GM12892 (cell line): Measurements from ENCODE around the gene MAP4K1.

ENCODE experiments used
- POLR2A ChIP-seq: IDR thresholded peaks from 2 replicates; pipeline ENCODE4 v1.6.1; 2011; ENCODE audit warnings: low read depth, low read length, control low read depth
- POLR2AphosphoS5 ChIP-seq: IDR thresholded peaks from 2 replicates; pipeline ENCODE4 v1.6.1; 2011; ENCODE audit warnings: low read depth, low read length, control low read depth
- TAF1 ChIP-seq: IDR thresholded peaks from 2 replicates; pipeline ENCODE4 v1.6.1; 2011; ENCODE audit warnings: low read depth, mild to moderate bottlenecking, control low read depth, low read length, borderline replicate concordance

DNA sequence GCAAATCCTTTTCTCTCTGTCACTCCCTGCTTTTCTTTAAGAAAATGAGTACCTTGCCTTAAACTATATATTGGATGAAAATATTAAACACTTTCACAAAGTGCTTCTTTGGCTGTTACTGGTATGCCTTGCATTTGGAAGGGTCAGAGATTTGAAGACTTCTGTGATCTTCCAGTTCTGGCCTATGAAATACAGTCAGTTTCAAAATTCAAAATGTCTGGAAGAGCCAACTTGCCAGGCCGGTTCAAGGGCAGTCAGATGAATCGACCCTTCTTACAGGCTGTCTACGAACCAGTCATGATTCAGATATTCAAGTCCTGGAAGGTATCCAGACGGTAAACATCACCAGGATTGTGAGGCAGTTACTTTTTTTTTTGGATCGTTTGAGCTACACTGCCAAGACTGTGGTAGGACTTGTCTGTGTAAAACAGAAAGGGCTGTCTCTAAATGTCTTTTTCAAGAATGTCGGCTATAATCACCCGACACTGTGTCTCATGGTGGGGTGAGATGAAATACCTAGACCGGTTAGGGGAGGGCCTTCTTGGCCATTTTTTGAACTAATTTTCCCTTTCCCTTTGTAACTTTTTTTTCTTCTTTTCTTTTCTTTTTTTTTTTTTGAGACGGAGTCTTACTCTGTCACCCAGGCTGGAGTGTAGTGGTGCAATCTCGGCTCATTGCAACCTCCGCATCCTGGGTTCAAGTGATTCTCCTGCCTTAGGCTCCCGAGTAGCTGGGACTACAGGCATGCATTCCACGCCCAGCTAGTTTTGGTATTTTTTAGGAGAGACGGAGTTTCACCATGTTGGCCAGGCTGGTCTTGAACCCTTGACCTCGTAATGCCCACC lies 40.9 kb upstream of the MAP4K1 start:
- TF ChIP-seq TAF1: no peak
- TF ChIP-seq POLR2AphosphoS5: no peak
- TF ChIP-seq POLR2A: no peak
